HG03575 (cell line): Measurements from ENCODE around the gene PGS1.
"Not testable (repeated sequence)": the region's sequence is repeated elsewhere in the genome, so short reads cannot be mapped to it uniquely, and the experiment has no call there.

Experiments
- ATAC-seq: cut with Tn5 transposase; IDR thresholded peaks from one replicate; pipeline ENCODE4 v1.9.1; 2021; ENCODE audit not compliant: unreplicated experiment, insufficient number of reproducible peaks, low FRiP score; ENCODE audit errors: extremely low read depth

Gene PGS1

GRCh38 chr17:78378225-78379130 is at the start of gene PGS1:
TSS of gene PGS1 (plus strand) at chr17:78378649. CDS start at chr17:78378666, 17 bp downstream.
- no peak for ATAC-seq

- no peak for ATAC-seq
Observed at GRCh38 chr17:78329263-78330059, 49.0 kb upstream of the PGS1 start.

DNA sequence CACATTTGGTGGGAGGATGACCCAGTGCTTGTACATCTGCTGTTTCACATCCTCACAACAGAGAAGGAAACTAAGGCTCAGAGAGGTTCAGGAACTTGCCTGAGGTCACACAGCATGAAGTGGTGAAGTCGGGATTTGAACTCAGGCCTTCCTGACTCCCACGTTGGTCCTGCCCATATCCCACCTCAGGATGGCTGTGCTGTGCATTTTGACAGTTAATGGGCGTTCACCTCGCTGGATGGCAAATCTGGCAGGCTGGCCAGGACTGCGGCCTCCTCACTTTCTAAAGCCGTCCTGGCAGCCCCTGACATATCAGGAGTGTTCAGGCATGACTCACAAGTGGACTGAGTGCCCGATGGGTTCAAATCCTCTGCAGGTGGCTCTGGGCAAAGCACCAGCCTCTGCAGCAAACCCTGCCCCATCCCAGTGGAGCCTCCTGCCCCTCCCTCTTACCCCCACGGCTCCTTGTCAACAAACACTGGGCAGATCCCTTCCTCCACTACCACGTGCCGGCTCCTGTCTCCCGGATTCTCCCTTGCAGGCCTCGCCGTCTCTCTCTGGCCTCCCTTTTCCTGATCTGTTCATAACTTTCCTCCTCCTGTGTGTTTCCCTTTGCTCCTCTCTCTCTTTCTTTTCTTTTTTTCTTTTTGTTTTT is 47.8 kb upstream of the PGS1 start:
- no peak for ATAC-seq

DNA sequence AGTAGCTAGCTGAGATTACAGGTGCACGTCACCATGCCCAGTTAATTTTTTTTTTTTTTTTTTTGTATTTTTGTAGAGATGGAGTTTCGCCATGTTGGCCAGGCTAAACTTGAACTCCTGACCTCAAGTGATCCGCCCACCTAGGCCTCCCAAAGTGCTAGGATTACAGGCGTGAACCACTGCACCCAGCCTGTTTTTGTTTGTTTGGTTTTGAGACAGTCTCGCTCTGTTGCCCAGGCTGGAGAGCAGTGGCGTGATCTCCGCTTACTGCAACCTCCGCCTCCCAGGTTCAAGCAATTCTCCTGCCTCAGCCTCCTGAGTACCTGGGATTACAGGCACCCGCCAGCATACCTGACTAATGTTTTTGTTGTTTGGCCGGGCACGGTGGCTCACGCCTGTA is 47.1 kb upstream of the PGS1 start:
- not testable (repeated sequence) for ATAC-seq

- no peak for ATAC-seq
Observed at GRCh38 chr17:78332991-78333390, 45.5 kb upstream of the PGS1 start.

DNA sequence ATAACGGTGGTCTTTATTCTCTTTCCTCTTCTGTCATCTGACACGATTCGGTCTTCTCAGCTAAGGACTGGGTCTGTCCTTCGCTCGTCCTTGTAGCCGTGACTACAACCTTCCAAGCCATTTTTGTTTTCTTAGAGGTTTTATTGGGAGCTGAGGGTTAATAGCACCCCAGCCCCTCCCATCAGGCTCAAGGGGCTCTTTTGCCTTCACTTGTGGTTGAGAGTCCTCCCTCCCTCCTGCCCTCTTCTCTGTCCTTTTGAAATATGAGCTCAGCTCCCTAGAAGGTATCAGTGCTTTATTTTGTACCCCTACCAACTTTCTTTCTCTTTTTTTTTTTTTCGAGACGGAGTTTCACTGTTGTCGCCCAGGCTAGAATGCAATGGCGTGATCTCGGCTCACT is 43.2 kb upstream of the PGS1 start:
- no peak for ATAC-seq

DNA sequence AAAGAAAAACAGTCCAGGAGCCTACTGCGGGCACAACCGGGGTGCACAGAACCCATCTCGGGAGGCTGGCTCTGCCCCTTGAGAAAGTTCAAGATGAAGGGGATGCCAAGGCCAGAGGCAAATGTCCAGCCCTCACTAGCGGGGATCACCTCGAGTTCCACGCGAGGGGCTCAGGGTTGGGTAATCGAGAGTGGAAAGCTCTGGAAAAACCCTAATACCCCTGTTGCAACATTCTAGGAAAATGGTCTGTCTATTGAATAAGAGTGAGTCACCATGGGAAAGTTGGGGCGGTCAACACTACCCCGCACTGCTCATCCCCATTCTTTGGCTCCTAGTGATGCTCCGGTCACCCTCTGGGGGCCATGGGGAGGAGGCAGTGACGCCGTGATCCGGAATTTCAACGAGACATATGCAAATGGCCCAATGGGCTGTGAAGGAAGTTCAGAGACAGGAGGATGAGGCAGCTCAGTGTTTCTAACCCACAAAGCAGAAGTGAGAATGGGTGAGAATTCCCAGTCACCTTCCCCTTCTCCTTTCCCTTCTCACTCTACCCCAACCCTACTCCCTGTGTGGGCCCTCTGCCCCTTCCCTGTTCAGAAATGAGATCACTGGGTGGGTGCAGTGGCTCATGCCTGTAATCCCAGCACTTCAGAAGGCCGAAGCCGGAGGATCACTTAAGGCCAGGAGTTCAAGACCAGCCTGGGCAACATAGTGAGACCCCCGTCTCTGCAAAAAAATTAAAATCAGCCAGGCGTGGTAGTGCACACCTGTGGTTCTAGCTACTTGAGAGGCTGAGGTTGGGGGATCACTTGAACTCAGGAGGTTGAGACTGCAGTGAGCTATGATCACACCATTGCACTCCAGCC is 41.0 kb upstream of the PGS1 start:
- ATAC-seq: no peak

- no peak for ATAC-seq
Observed at GRCh38 chr17:78338486-78339259, 39.8 kb upstream of the PGS1 start.

DNA sequence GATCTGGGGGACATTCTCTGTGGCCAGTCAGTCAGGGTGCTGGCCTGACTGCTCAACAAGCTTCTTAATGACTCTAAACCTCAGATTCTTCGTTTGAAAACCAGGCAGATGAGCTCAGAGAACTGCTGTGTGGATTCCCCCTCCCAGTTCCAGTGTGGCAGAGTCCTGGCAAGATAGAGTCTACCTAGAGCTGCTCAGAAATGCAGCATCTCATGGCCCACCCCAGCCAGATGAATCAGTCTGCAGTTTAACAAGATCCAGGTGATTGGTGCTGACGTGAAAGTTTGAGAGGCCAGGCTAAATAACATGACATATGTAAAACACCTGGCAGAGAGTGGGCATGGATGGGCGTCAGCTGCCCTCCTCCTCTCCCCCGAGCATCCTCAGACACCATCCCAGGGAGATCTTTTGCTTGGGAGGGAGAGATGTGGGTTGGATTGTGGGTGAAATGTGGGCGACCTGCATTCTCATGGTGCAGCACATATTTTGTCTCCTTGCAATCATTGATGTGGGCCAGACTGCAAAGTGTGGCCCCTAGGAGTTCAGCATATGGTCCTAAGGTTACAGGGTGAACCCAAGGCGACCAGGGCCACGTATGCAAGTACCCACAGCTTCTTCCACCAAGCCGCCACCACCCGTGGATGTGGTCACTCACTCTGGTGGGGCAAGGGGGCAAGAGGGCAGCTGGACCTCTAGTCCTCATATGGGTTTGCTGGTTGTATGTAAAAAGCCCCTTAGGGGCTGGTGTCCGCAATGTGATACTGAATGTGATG is 38.1 kb upstream of the PGS1 start:
- no peak for ATAC-seq

GRCh38 chr17:78341559-78342448 is 36.6 kb upstream of the PGS1 start:
- ATAC-seq: no peak

DNA sequence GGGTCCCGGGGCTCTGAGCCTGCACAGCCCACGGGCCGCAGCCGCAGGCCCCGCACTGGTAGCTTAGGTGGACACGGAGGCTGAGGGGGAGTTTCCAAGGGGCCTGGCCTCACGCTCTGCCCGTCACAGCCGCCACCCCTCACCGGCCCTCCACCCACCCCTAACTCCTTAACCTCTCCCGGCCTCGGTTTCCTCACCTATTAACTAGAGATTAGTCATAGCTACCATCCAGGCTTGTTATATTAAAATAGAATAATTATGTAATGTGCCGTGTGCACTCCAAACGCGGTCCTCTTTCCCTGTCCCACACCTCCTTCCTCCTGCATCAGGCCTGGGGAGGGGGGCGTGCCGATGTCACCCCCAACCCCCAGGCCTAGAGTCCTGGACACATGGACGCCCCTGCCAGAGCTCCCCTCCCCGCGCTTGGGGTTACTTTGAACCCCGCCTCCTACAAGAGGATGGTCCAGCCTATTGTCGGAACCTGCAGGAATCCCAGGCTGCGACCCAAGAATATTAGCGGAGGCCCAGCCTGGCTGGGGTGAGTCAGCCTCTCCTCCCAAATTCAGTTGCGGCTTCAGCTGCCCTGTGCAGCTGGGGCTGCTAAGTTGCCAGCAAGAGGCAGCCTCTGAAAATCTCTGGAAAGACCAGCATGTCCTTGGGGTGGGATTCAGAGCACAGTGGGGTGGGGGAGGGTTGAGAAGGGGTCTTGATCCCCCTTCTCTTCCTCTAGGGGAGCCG is 35.8 kb upstream of the PGS1 start:
- no peak for ATAC-seq

DNA sequence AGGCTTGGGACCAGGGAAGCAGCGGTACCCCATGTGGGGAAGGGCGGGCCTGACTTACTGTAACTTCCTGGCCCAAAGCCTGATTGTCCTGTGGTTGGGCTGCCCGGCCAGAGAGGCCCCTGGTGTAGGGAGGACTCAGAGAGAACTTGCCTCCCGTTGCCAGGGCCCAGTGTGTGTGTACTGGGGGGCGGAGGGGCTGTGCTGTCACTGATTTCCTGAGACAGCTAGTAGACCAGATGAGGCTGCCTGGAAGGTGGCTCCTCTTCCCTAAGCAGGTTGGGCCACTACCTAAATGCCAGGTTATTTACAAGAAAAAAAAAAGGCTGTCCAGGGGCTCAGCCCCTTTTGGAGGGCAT is 35.3 kb upstream of the PGS1 start:
- ATAC-seq: no peak

GRCh38 chr17:78343543-78344201 is 34.8 kb upstream of the PGS1 start:
- ATAC-seq: no peak

GRCh38 chr17:78344666-78345065 is 33.8 kb upstream of the PGS1 start:
- ATAC-seq: no peak

DNA sequence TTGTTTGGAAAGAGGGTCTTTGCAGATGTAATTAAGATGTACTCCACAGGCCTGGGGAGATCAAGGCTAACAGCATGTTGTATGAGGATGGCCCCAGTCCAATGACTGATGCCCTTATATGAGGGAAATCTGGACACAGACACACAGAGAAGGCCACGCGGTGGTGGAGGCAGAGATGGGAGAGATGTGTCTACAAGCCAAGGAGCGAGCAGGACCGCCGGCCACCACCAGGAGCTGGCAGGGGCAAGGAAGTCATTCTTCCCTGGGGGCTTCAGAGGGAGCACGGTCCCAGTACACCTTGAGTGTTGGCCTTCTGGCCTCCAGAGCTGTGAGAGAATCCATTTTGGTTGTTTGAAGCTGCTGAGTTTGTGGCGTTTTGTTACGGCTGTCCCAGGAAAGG is 33.3 kb upstream of the PGS1 start:
- no peak for ATAC-seq
